HG03558 (cell line): ENCODE measurements around the gene HYDIN.
"Not testable (repeated sequence)": the region's sequence is repeated elsewhere in the genome, so short reads cannot be mapped to it uniquely, and the experiment has no call there.

ENCODE experiments used
- ATAC-seq: cut with Tn5 transposase; IDR thresholded peaks from one replicate; pipeline ENCODE4 v1.9.1; 2021; ENCODE audit warnings: moderate number of reproducible peaks; ENCODE audit not compliant: unreplicated experiment; ENCODE audit errors: extremely low read depth

The HYDIN gene

GRCh38 chr16:71151654-71152053 is 78.9 kb downstream of the HYDIN start:
- not testable (repeated sequence) for ATAC-seq

GRCh38 chr16:71143246-71143645 is 87.3 kb downstream of the HYDIN start:
- ATAC-seq = not testable (repeated sequence)

- not testable (repeated sequence) for ATAC-seq
These were observed 120.0 kb downstream of the HYDIN start for GRCh38 chr16:71110565-71110964.

- not testable (repeated sequence) for ATAC-seq
These were observed 120.8 kb downstream of the HYDIN start for GRCh38 chr16:71109656-71110208.

GRCh38 chr16:71105881-71106280 is 124.6 kb downstream of the HYDIN start:
- not testable (repeated sequence) for ATAC-seq

DNA sequence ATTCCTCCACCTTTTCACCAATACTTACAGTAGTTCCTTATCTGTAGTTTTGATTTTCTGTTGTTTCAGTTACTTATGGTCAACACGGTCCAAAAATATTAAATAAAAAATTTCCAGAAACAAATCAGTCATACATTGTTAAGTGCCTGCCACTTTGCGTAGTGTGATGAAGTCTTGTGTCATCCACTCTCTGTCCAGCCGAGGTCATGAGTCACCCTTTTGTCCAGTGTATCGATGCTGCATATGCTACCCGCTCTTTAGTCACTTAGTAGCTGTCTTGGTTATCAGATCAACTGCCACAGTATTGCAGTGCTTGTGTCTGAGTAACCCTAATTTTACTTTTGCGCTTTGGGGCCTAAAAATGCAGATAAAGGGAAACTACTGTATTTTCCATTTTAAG is 146.9 kb downstream of the HYDIN start:
- ATAC-seq = not testable (repeated sequence)

- not testable (repeated sequence) for ATAC-seq
These were observed 149.7 kb downstream of the HYDIN start for GRCh38 chr16:71080777-71081176.

- not testable (repeated sequence) for ATAC-seq
These were observed 150.3 kb downstream of the HYDIN start for GRCh38 chr16:71080262-71080661.

GRCh38 chr16:71070651-71071050 is 159.9 kb downstream of the HYDIN start:
- ATAC-seq = not testable (repeated sequence)

DNA sequence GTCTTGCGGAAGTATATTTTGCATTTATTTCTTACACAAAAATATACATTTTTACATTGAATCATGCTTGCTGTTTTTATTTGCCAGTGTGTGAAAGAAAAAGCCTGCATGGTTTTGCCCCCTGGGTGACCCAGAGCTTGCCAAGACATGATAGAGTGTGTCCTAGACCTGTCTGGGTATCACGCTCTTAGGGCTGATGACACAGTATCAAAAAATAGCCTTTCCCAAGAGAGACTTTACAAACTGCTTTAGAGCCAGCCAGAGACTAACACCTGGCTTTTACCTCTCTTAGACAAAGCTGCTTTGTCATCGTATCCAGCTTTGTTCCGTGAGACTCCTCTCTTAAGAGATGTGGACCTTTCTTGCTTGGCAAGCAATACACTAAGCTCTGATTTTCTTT is 160.7 kb downstream of the HYDIN start:
- not testable (repeated sequence) for ATAC-seq

DNA sequence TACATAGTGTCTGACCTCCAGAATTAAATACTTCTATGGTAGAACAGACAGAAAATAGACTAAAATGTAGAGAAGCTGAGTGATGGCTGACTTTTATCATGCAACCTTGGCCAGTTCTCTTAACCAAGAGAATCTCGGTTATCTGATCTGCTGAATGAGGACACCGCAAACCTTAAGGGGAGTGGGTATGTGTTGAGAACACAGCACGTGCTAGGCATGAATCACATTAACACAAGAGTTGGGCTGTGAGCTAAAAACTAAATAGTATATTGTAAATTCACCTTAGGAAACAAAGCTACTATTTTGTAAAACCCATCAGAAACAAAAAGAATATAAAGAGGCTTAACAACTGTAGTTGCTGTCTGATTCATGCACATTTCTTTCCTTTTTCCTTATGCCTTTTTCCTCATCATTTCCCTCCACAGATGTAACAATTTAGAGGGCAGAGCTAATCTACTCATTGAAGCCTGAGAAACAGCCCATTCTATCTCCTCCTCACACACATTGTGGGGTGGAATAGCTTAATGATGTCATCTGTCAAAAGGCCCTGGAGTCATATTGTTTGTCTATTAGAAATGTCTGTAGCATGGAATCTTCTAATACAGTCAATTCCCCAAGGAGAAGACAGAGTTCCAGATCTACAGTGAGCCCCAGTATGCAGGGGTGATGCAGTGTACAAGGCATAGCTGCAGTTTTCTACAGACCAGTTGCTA is 176.5 kb downstream of the HYDIN start:
- not testable (repeated sequence) for ATAC-seq

- ATAC-seq = not testable (repeated sequence)
These were observed 180.2 kb downstream of the HYDIN start for GRCh38 chr16:71050307-71050706.

GRCh38 chr16:71039368-71040111 is 191.0 kb downstream of the HYDIN start:
- ATAC-seq = not testable (repeated sequence)

DNA sequence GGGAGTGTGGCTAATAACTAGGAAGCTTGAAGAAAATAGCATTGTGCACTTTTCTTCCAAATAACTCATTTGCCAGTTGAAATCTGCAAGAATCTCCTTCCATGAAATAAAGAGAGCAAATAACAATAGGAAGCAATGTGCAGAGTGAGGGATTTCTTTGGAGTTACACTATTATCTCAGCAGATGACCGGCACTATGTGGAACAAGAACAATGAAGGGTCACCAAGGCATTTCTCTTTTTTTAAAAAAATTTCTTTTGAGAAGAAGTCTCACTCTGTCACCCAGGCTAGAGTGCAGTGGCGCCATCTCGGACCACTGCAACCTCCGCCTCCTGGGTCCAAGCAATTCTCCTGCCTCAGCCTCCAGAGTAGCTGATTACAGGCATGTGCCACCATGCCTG is 192.1 kb downstream of the HYDIN start:
- ATAC-seq = not testable (repeated sequence)

GRCh38 chr16:71037987-71038386 is 192.5 kb downstream of the HYDIN start:
- not testable (repeated sequence) for ATAC-seq

GRCh38 chr16:71028032-71028727 is 202.3 kb downstream of the HYDIN start:
- ATAC-seq = not testable (repeated sequence)

DNA sequence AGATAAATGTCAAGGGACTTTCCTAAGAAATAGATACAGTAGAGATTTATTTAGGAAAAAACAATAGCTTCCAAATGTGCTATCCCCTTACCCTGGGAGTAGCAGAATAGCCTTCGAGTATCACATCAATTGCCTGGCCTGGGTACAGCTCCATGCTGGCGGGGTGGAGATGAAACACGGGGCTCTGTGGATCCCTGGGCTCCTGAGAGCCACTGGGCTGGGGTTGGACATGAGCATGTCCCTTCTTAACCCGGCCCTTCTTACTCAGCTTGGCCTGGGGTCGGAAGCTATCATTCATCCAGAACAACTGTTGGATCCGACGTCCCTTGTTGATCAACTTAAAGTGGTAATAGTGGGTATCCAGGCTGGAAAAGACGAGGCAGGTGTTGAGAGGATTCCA is 203.0 kb downstream of the HYDIN start:
- ATAC-seq = not testable (repeated sequence)

- not testable (repeated sequence) for ATAC-seq
These were observed 206.6 kb downstream of the HYDIN start for GRCh38 chr16:71023851-71024439.

DNA sequence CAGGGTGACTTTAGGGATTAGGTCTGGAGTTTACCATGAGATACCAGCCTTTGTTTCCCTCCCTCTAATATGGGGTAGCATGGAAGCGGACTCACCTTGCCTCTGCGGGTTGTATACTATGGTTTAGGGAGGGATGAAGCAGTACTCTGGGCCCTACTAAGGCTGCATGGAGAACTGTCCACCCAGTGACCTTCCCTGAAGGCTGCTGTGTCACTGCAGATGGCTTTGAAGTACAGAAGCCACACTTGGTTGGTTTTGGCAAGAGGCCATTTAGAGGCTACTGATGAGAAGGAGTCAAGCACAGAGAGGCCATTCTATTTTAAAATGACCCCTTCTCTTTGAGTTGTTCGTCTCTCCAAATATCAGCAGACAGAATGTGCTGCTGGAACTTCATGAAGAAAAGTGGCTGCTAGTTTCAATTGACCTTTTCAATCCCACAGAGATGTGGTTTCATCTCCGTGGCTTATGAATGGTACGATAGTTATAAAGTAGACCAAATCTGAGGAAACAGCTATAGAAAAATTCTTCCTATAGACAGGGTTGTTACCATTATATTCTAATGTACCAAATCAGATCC is 208.5 kb downstream of the HYDIN start:
- not testable (repeated sequence) for ATAC-seq
